Right lobe of liver (tissue), 6 donors: ENCODE results near the gene GGACT. TPM values are rescaled to one million over a fixed set of nuclear protein-coding genes. Genes with fewer than 3 reads are reported as not detected.
"Not testable (repeated sequence)": the region's sequence is repeated elsewhere in the genome, so short reads cannot be mapped to it uniquely, and the experiment has no call there.

Experiments
- ATAC-seq, 4 donors: fragments of 200-7000 bp; cut with Tn5 transposase; one replicate each; pipeline ENCODE4 v1.9.1; 2020; ENCODE audit warnings: mild to moderate bottlenecking in 4 of 4, moderate library complexity in 4 of 4
- DNase-seq, 3 donors: peaks; one replicate each; pipeline ENCODE4 v3.0.0-alpha.2; 2020
- H3K27ac ChIP-seq, 3 donors: fragments of 200-600 bp; one replicate each; pipeline ENCODE4 v1.8.0; 2022
- H3K27me3 ChIP-seq, 2 donors: fragments of 200-600 bp; one replicate each; pipeline ENCODE4 v1.8.0; 2022
- H3K36me3 ChIP-seq, 4 donors: fragments of 200-600 bp; sonication (generic) in 1 of 4; one replicate each; pipeline versions ENCODE4 v1.5.1 to v1.8.0; 2017 to 2022; ENCODE audit warnings: control low read depth in 1 of 4
- H3K4me1 ChIP-seq, 4 donors: fragments of 200-600 bp; sonication (generic) in 1 of 4; one replicate each; pipeline versions ENCODE4 v1.5.1 to v1.8.0; 2017 to 2022; ENCODE audit warnings: control low read depth in 1 of 4
- H3K4me3 ChIP-seq, 3 donors: fragments of 200-600 bp; one replicate each; pipeline ENCODE4 v1.8.0; 2022
- H3K9me3 ChIP-seq, 4 donors: fragments of 200-600 bp; sonication (generic) in 1 of 4; one replicate each; pipeline versions ENCODE4 v1.5.1 to v1.8.0; 2017 to 2022; ENCODE audit warnings: control low read depth in 1 of 4
- CTCF ChIP-seq, 4 donors: fragments of 200-600 bp in 3 of 4; fragments of 450-650 bp in 1 of 4; IDR thresholded peaks; one replicate each; pipeline versions ENCODE4 v1.5.1 to v1.8.0; 2016 to 2022; ENCODE audit warnings: antibody characterized with exemption in 4 of 4, mild to moderate bottlenecking in 2 of 4
- POLR2A ChIP-seq: fragments of 450-650 bp; IDR thresholded peaks from one replicate; pipeline ENCODE4 v1.6.1; 2017; ENCODE audit warnings: antibody characterized with exemption, mild to moderate bottlenecking
- WGBS: methylation state at CpG from one replicate; pipeline ENCODE4 v1.1.6; 2018; ENCODE audit warnings: low coverage, low lambda C conversion rate; ENCODE audit not compliant: insufficient coverage; ENCODE audit errors: missing lambda C conversion rate; 5-methylcytosine and 5-hydroxymethylcytosine counted together
- intact Hi-C, 2 donors: fragments of 100-400 bp; cut with DNase I; formaldehyde crosslinking; loops; one replicate each; pipeline versions ENCODE4 v1.11.2 to v1.14.1; 2022
- total RNA-seq, 6 experiments: library from RNA; depleted of rRNA in 2 of 6; stranded (reverse); fragments of >200 nt in 2 of 6; fragmentation: NEBNext Ultra II Directional in 3 of 6; extraction: Animal tissue kit (Norgen Biotek cat#: 25700) in 3 of 6; gene quantifications; one replicate each; pipeline versions ENCODE4 v1.1.0 to v1.2.4, GENCODE V29; 2016 to 2023
- donor health status: DM: no; HTN: yes; CAD: no.
- donor health status: DM: no; HTN: no; CAD: no.
- donor health status: DM: no; HTN: no; CAD: no.
- donor health status: DM: no; HTN: yes; CAD: no.
- donor health status: DM: no; HTN: yes; CAD: no.

Gene GGACT
- total RNA-seq, 6 experiments from 2014 or later: 4.7 to 9.0 (median 5.9) TPM

DNA sequence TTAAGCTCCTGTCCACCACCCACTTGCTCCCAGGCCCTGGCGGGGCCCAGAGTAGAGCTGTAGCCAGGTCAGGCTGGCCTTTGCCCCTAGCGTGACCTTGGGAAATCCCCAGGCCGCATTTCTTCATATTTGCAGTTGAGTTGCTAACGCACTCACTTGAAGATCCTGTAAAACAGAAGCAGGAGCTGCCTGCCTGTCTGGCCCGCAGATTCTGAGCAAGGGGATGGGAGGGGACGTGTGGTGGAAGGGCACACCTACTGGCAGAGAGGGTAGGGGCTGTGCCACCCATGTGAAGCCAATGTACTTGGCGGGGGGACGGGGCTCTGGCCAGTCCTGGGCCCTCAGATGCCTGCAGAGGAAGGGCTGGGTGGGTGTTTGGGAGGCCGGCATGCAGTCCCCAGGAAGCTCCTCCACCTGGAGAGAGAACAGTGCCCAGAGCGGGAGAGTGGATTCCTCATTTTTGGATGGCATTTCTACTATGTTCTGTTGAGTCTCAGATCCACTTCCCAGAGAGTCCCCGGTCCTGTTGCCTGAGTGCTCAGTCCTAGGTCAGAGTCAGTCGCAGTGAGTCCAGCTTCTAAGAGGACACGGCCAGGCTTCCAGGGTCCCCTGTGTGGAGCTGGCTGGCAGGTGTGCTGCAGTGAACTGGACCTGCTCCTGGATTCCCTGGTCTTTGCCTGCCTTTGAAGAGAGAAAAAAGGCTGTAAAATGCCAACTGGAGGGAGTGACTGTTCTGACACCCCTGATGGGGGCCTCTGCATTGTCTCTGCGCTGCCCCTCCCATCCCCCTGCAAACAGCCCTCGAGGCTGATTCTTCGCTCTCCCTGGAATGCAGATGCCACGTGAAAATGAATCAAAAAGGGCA is 62.9 kb downstream of the GGACT start:
- H3K27ac ChIP-seq: peak overlapping the region in 2 of 3 donors; percentile 23 to 91
- TF ChIP-seq POLR2A (no peak), CTCF (IDR thresholded peaks at IDR 0.05) (no peak)
- no peaks in the 10 kb centered on the region for H3K9me3 ChIP-seq
- 39% methylated on average over 5 of the region's 17 CpGs for WGBS
- peak; percentile 67 to 74 (median 70) for ATAC-seq
- H3K27me3 ChIP-seq: no peaks in the 10 kb centered on the region
- H3K36me3 ChIP-seq: peaks cover 0 to 12% (median 6%) of the 10 kb centered on the region in 4 donors
- peak; percentile 63 to 81 (median 80) for DNase-seq
- H3K4me3 ChIP-seq: no peak overlapping the region
- peaks cover 0 to 44% (median 14%) of the 10 kb centered on the region in 4 donors for H3K4me1 ChIP-seq
- intact Hi-C loops: no loop called here

DNA sequence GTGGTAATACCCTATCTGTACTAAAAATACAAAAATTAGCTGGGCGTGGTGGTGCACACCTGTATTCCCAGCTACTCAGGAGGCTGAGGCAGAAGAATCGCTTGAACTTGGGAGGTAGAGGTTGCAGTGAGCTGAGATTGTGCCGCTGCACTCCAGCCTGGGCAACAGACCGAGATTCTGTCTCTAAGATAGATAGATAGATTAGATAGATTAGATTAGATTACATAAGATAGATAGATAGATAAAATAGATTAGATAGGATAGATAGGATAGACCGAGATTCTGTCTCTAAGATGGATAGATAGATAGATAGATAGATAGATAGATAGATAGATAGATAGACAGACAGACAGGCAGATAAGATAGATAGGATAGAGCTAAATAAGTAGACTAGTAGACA is 63.9 kb downstream of the GGACT start:
- Histone ChIP-seq H3K4me1 (peaks cover 0 to 34% (median 11%) of the 10 kb centered on the region in 4 donors), H3K27ac (peak overlapping the region in 2 of 3 donors; percentile 69 to 91), H3K36me3 (peaks cover 0 to 12% (median 6%) of the 10 kb centered on the region in 4 donors)
- intact Hi-C loops, H3K9me3 ChIP-seq, DNase-seq, ATAC-seq, H3K27me3 ChIP-seq, H3K4me3 ChIP-seq: not testable (repeated sequence)
- WGBS: 80% methylated on average over 5 of the region's 5 CpGs

- ATAC-seq (peak; percentile 64 to 91 (median 84)), DNase-seq (peak; percentile 57 to 95 (median 92))
- H3K4me3 ChIP-seq: no peak overlapping the region
- intact Hi-C loops: no loop called here
- peaks cover 0 to 12% (median 5%) of the 10 kb centered on the region in 4 donors for H3K36me3 ChIP-seq
- TF ChIP-seq POLR2A (no peak), CTCF (IDR thresholded peaks at IDR 0.05) (no peak)
- WGBS: 21% methylated on average over 6 of the region's 8 CpGs
- peaks cover 0 to 38% (median 15%) of the 10 kb centered on the region in 4 donors for H3K4me1 ChIP-seq
- peak overlapping the region in 2 of 3 donors; percentile 68 to 91 for H3K27ac ChIP-seq
- no peaks in the 10 kb centered on the region for H3K9me3 ChIP-seq
- H3K27me3 ChIP-seq: no peaks in the 10 kb centered on the region
Observed at GRCh38 chr13:100523981-100524386, 64.6 kb downstream of the GGACT start.

DNA sequence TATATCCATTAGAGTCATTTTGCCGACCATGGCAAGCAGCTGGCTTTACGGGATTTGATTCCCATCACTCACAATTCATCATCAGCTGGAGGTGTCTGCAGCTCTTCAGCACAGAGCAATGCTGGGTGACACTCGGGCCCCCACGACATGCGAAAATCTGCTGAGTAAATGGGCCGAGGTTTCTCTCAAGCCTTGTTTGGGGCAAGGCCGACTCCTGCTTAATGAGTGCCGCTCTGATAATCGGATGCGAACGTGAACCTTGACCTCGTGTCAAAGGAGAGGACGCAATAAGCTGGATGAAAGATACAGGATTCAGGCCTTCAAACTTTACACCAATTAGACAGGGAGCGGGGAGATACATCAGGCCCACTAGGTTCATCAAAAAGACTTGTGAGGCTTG is 65.2 kb downstream of the GGACT start:
- TF ChIP-seq CTCF (IDR thresholded peaks at IDR 0.05): no peak
- TF ChIP-seq POLR2A: no peak
- H3K27ac ChIP-seq: peak overlapping the region in 2 of 3 donors; percentile 68 to 91
- WGBS: 35% methylated on average over 2 of the region's 14 CpGs
- peaks cover 0 to 44% (median 17%) of the 10 kb centered on the region in 4 donors for H3K4me1 ChIP-seq
- H3K9me3 ChIP-seq: no peaks in the 10 kb centered on the region
- DNase-seq: peak in 1 of 3 donors; percentile 87
- intact Hi-C loops: no loop called here
- peak; percentile 47 to 69 (median 54) for ATAC-seq
- H3K4me3 ChIP-seq: no peak overlapping the region
- H3K36me3 ChIP-seq: peaks cover 0 to 9% (median 3%) of the 10 kb centered on the region in 4 donors
- H3K27me3 ChIP-seq: no peaks in the 10 kb centered on the region
